WTC11 (cell line): ENCODE measurements around the gene WDR19. TPM values are rescaled to one million over a fixed set of nuclear protein-coding genes. Genes with fewer than 3 reads are reported as not detected.

Source experiments
- ATAC-seq: fragments of 200-7000 bp; cut with Tn5 transposase; 2 replicates; pipeline ENCODE4 v1.10.0; 2021; ENCODE audit warnings: mild to moderate bottlenecking, moderate library complexity
- CTCF ChIA-PET: fragments of 300-600 bp; sonication (Branson Sonifier 250); formaldehyde crosslinking; loops from one replicate; lab custom pipeline; 2021; ENCODE audit warnings: antibody characterized with exemption; lab: Charles Lee
- POLR2A ChIA-PET: fragments of 350-600 bp; sonication (Branson Sonifier 250); formaldehyde crosslinking; loops from one replicate; lab custom pipeline; 2021; ENCODE audit warnings: antibody characterized with exemption; lab: Charles Lee
- DNase-seq: peaks from one replicate; pipeline ENCODE4 v3.0.0; 2021; ENCODE audit warnings: low spot score
- H3K27ac Mint-ChIP-seq: 2 replicates; pipeline ENCODE4 v1.8.0; 2021; ENCODE audit warnings: mixed read lengths
- H3K27me3 Mint-ChIP-seq: 2 replicates; pipeline ENCODE4 v1.8.0; 2021; ENCODE audit warnings: low read depth, mild to moderate bottlenecking, moderate library complexity, mixed read lengths
- H3K36me3 Mint-ChIP-seq: 2 replicates; pipeline ENCODE4 v1.8.0; 2021; ENCODE audit warnings: mixed read lengths
- H3K4me1 Mint-ChIP-seq: 2 replicates; pipeline ENCODE4 v1.8.0; 2022; ENCODE audit warnings: mixed read lengths
- H3K4me3 Mint-ChIP-seq: 2 replicates; pipeline ENCODE4 v1.8.0; 2021; ENCODE audit warnings: mild to moderate bottlenecking, moderate library complexity, mixed read lengths
- H3K9me3 Mint-ChIP-seq: 2 replicates; pipeline ENCODE4 v1.8.0; 2021; ENCODE audit warnings: mixed read lengths
- AFF4 ChIP-seq: sonication (generic); formaldehyde crosslinking; IDR thresholded peaks from 2 replicates; pipeline ENCODE4 v1.8.1; 2023; ENCODE audit warnings: mild to moderate bottlenecking, missing genetic modification reagents, borderline replicate concordance
- ATF6 ChIP-seq: sonication (generic); formaldehyde crosslinking; IDR thresholded peaks from 2 replicates; pipeline ENCODE4 v1.8.1; 2023; ENCODE audit warnings: mild to moderate bottlenecking, missing genetic modification reagents
- CREB1 ChIP-seq: sonication (generic); formaldehyde crosslinking; IDR thresholded peaks from 2 replicates; pipeline ENCODE4 v1.8.0; 2023; ENCODE audit warnings: mild to moderate bottlenecking, missing genetic modification reagents
- CTCF ChIP-seq: fragments of 200-600 bp; IDR thresholded peaks from 2 replicates; pipeline ENCODE4 v1.8.0; 2022; ENCODE audit warnings: antibody characterized with exemption
- E2F4 ChIP-seq: sonication (generic); formaldehyde crosslinking; IDR thresholded peaks from 2 replicates; pipeline ENCODE4 v1.8.1; 2022; ENCODE audit warnings: low read depth, mild to moderate bottlenecking, moderate library complexity, missing genetic modification reagents, borderline replicate concordance
- E2F5 ChIP-seq: sonication (generic); formaldehyde crosslinking; IDR thresholded peaks from 2 replicates; pipeline ENCODE4 v1.8.1; 2022; ENCODE audit warnings: mild to moderate bottlenecking, moderate library complexity, missing genetic modification reagents
- ELF4 ChIP-seq: sonication (generic); formaldehyde crosslinking; IDR thresholded peaks from 2 replicates; pipeline ENCODE4 v1.8.1; 2022; ENCODE audit warnings: low read depth, mild to moderate bottlenecking, moderate library complexity, missing genetic modification reagents
- ETV6 ChIP-seq: sonication (generic); formaldehyde crosslinking; IDR thresholded peaks from 2 replicates; pipeline ENCODE4 v1.8.1; 2022; ENCODE audit warnings: mild to moderate bottlenecking, missing genetic modification reagents
- FOXJ3 ChIP-seq: sonication (generic); formaldehyde crosslinking; IDR thresholded peaks from 2 replicates; pipeline ENCODE4 v1.9.0; 2021; ENCODE audit warnings: missing genetic modification reagents, mild to moderate bottlenecking, borderline replicate concordance
- FOXK1 ChIP-seq: sonication (generic); formaldehyde crosslinking; IDR thresholded peaks from 2 replicates; pipeline ENCODE4 v1.8.0; 2022; ENCODE audit warnings: mild to moderate bottlenecking, moderate library complexity, missing genetic modification reagents
- IRF1 ChIP-seq: sonication (generic); formaldehyde crosslinking; IDR thresholded peaks from 2 replicates; pipeline ENCODE4 v1.8.0; 2023; ENCODE audit warnings: missing genetic modification reagents
- JAZF1 ChIP-seq: fragments of 250-450 bp; sonication (Bioruptor Pico); IDR thresholded peaks from 2 replicates; pipeline ENCODE4 v1.9.0; 2021; ENCODE audit warnings: moderate library complexity, mild to moderate bottlenecking, inconsistent platforms
- JUN ChIP-seq: sonication (generic); formaldehyde crosslinking; IDR thresholded peaks from 2 replicates; pipeline ENCODE4 v1.8.0; 2023; ENCODE audit warnings: mild to moderate bottlenecking, missing genetic modification reagents
- NFE2L1 ChIP-seq: sonication (generic); formaldehyde crosslinking; IDR thresholded peaks from 2 replicates; pipeline ENCODE4 v1.8.1; 2023; ENCODE audit warnings: missing genetic modification reagents
- NFYB ChIP-seq: sonication (generic); formaldehyde crosslinking; conservative IDR thresholded peaks from 2 replicates; pipeline ENCODE4 v1.8.0; 2022; ENCODE audit warnings: low read depth, missing genetic modification reagents
- SMAD3 ChIP-seq: sonication (generic); formaldehyde crosslinking; IDR thresholded peaks from 2 replicates; pipeline ENCODE4 v1.8.0; 2022; ENCODE audit warnings: missing genetic modification reagents, mild to moderate bottlenecking, borderline replicate concordance
- ZBTB21 ChIP-seq: sonication (generic); formaldehyde crosslinking; IDR thresholded peaks from 2 replicates; pipeline ENCODE4 v1.8.1; 2023; ENCODE audit warnings: mild to moderate bottlenecking, missing genetic modification reagents, borderline replicate concordance
- ZNF232 ChIP-seq: sonication (generic); formaldehyde crosslinking; IDR thresholded peaks from 2 replicates; pipeline ENCODE4 v1.8.0; 2022; ENCODE audit warnings: mild to moderate bottlenecking, missing genetic modification reagents
- total RNA-seq: library from RNA; stranded (reverse); gene quantifications from 3 replicates; pipeline ENCODE4 v1.2.3, GENCODE V29; 2021

WDR19 gene
- total RNA-seq, 1 experiment from 2014 or later, result 23.3 TPM

GRCh38 chr4:39233783-39234182, 51.5 kb downstream of the WDR19 start:
- no peak for TF ChIP-seq E2F4 (CRISPR knock-in tag)
- no peak for TF ChIP-seq FOXK1 (CRISPR knock-in tag)
- TF ChIP-seq SMAD3, result no peak
- no peak for TF ChIP-seq JAZF1 (CRISPR knock-in tag)
- TF ChIP-seq CTCF, result no peak
- no peak for TF ChIP-seq CREB1 (CRISPR knock-in tag)
- TF ChIP-seq E2F5 (CRISPR knock-in tag), result no peak
- TF ChIP-seq ETV6 (CRISPR knock-in tag), result no peak
- TF ChIP-seq AFF4 (CRISPR knock-in tag), result no peak
- TF ChIP-seq ELF4 (CRISPR knock-in tag), result no peak
- TF ChIP-seq NFYB (CRISPR knock-in tag), result no peak
- no peak for TF ChIP-seq IRF1 (CRISPR knock-in tag)
- TF ChIP-seq ZBTB21 (CRISPR knock-in tag), result no peak
- no peak for TF ChIP-seq ZNF232 (CRISPR knock-in tag)
- TF ChIP-seq NFE2L1 (CRISPR knock-in tag), result no peak
- no peak for TF ChIP-seq JUN (CRISPR knock-in tag)
- H3K9me3 Mint-ChIP-seq, result no peaks in the 10 kb centered on the region
- DNase-seq (no peak), ATAC-seq (no peak)
- ChIA-PET CTCF (no interaction called here), POLR2A (no interaction called here)
- no peaks in the 10 kb centered on the region for H3K4me1 Mint-ChIP-seq
- no peaks in the 10 kb centered on the region for H3K27me3 Mint-ChIP-seq
- no peaks in the 10 kb centered on the region for H3K36me3 Mint-ChIP-seq
- H3K4me3 Mint-ChIP-seq, result no peak overlapping the region
- no peak overlapping the region for H3K27ac Mint-ChIP-seq

GRCh38 chr4:39235021-39235420, 52.7 kb downstream of the WDR19 start:
- H3K27me3 Mint-ChIP-seq, result no peaks in the 10 kb centered on the region
- H3K27ac Mint-ChIP-seq, result no peak overlapping the region
- no peak for ATAC-seq
- no peaks in the 10 kb centered on the region for H3K36me3 Mint-ChIP-seq
- TF ChIP-seq FOXJ3 (CRISPR knock-in tag), result no peak
- no peak for TF ChIP-seq ATF6 (CRISPR knock-in tag)
- POLR2A ChIA-PET, result no interaction called here
- CTCF ChIA-PET, result no interaction called here
- no peak overlapping the region for H3K4me3 Mint-ChIP-seq
- DNase-seq, result no peak
- no peaks in the 10 kb centered on the region for H3K9me3 Mint-ChIP-seq
- no peaks in the 10 kb centered on the region for H3K4me1 Mint-ChIP-seq
